Liver (tissue), 9 donors: ENCODE measurements around the gene SLC9C2. TPM values are rescaled to one million over a fixed set of nuclear protein-coding genes. Genes with fewer than 3 reads are reported as not detected.

ENCODE experiments used
- DNase-seq: peaks from one replicate; pipeline ENCODE4 v3.0.0-alpha.2; 2017; ENCODE audit warnings: low spot score
- H3K27ac ChIP-seq, 2 donors: one replicate each; pipeline ENCODE4 v1.7.0; 2013; ENCODE audit warnings: inconsistent platforms in 2 of 2, low read length in 2 of 2, control low read depth in 1 of 2, low read depth in 1 of 2, mild to moderate bottlenecking in 1 of 2
- H3K27me3 ChIP-seq, 4 donors: one replicate each; pipeline versions ENCODE4 v1.6.1 to v1.7.0; 2013; ENCODE audit warnings: low read length in 3 of 4, inconsistent platforms in 1 of 4, mild to moderate bottlenecking in 1 of 4, moderate library complexity in 1 of 4; ENCODE audit not compliant: control insufficient read depth in 4 of 4, insufficient read depth in 4 of 4
- H3K36me3 ChIP-seq, 4 donors: one replicate each; pipeline versions ENCODE4 v1.6.1 to v1.7.0; 2013; ENCODE audit warnings: low read length in 3 of 4, mild to moderate bottlenecking in 3 of 4, low read depth in 1 of 4, moderate library complexity in 1 of 4; ENCODE audit not compliant: control insufficient read depth in 4 of 4, insufficient read depth in 3 of 4
- H3K4me1 ChIP-seq, 4 donors: one replicate each; pipeline versions ENCODE4 v1.6.1 to v1.7.0; 2013; ENCODE audit warnings: low read length in 3 of 4, mild to moderate bottlenecking in 3 of 4, moderate library complexity in 1 of 4; ENCODE audit not compliant: control insufficient read depth in 4 of 4, insufficient read depth in 4 of 4
- H3K4me3 ChIP-seq, 3 donors: one replicate each; pipeline versions ENCODE4 v1.6.1 to v1.7.0; 2013; ENCODE audit warnings: low read length in 3 of 3, control low read depth in 1 of 3, low read depth in 1 of 3, mild to moderate bottlenecking in 1 of 3
- H3K9ac ChIP-seq, 2 donors: one replicate each; pipeline ENCODE4 v1.7.0; 2013; ENCODE audit warnings: low read length in 2 of 2, mild to moderate bottlenecking in 2 of 2, moderate library complexity in 2 of 2, control low read depth in 1 of 2, low read depth in 1 of 2
- H3K9me3 ChIP-seq, 4 donors: one replicate each; pipeline versions ENCODE4 v1.6.1 to v1.7.0; 2013; ENCODE audit warnings: low read length in 3 of 4; ENCODE audit not compliant: control insufficient read depth in 4 of 4
- EGR1 ChIP-seq, 2 donors: IDR thresholded peaks; 2 replicates each; pipeline ENCODE4 v1.6.1; 2016 to 2018; ENCODE audit warnings: antibody characterized with exemption in 2 of 2, low read depth in 2 of 2
- FOXA1 ChIP-seq: IDR thresholded peaks from 2 replicates; pipeline ENCODE4 v1.6.1; 2016; ENCODE audit warnings: antibody characterized with exemption
- FOXA2 ChIP-seq: IDR thresholded peaks from 2 replicates; pipeline ENCODE4 v1.6.1; 2016; ENCODE audit warnings: antibody characterized with exemption
- GABPA ChIP-seq, 2 donors: IDR thresholded peaks in 1 of 2; conservative IDR thresholded peaks in 1 of 2; 2 replicates each; pipeline ENCODE4 v1.6.1; 2016; ENCODE audit warnings: antibody characterized with exemption in 2 of 2, mild to moderate bottlenecking in 1 of 2, moderate library complexity in 1 of 2
- HNF4A ChIP-seq, 2 donors: conservative IDR thresholded peaks; 2 replicates each; pipeline ENCODE4 v1.6.1; 2016; ENCODE audit warnings: antibody characterized with exemption in 2 of 2, mild to moderate bottlenecking in 2 of 2
- HNF4G ChIP-seq: IDR thresholded peaks from 2 replicates; pipeline ENCODE4 v1.6.1; 2016; ENCODE audit warnings: antibody characterized with exemption
- JUND ChIP-seq, 2 donors: IDR thresholded peaks; 2 replicates each; pipeline ENCODE4 v1.6.1; 2016; ENCODE audit warnings: antibody characterized with exemption in 2 of 2
- NR2F2 ChIP-seq: IDR thresholded peaks from 2 replicates; pipeline ENCODE4 v1.6.1; 2016; ENCODE audit warnings: antibody characterized with exemption
- RXRA ChIP-seq, 2 donors: IDR thresholded peaks; 2 replicates each; pipeline ENCODE4 v1.6.1; 2017 to 2018; ENCODE audit warnings: antibody characterized with exemption in 2 of 2, mild to moderate bottlenecking in 1 of 2
- SP1 ChIP-seq: IDR thresholded peaks from 2 replicates; pipeline ENCODE4 v1.6.1; 2018; ENCODE audit warnings: antibody characterized with exemption, mild to moderate bottlenecking
- TAF1 ChIP-seq: conservative IDR thresholded peaks from 2 replicates; pipeline ENCODE4 v1.6.1; 2016; ENCODE audit warnings: antibody characterized with exemption, mild to moderate bottlenecking
- WGBS: extraction: QIAGEN DNeasy Blood & Tissue Kit; methylation state at CpG from one replicate; pipeline ENCODE4 v1.1.7; 2013; 5-methylcytosine and 5-hydroxymethylcytosine counted together
- polyA plus RNA-seq, 2 donors: library from polyadenylated mRNA; stranded (reverse) in 1 of 2; unstranded in 1 of 2; fragments of 200-250 nt in 1 of 2; fragments of >200 nt in 1 of 2; fragmentation: Nextera tagmentation in 1 of 2; extraction: Ambion mirVana in 1 of 2; gene quantifications; one replicate each; pipeline versions ENCODE4 v1.2.1 to v1.2.3, GENCODE V29; 2013 to 2015
- total RNA-seq, 2 donors: library from RNA; depleted of rRNA; stranded (reverse); fragments of >200 nt; gene quantifications; one replicate each; pipeline ENCODE4 v1.2.3, GENCODE V29; 2014
- TF ChIP-seq, protein P1 (sequence below): IDR thresholded peaks from 2 replicates; pipeline ENCODE4 v1.6.1; 2016; ENCODE audit warnings: antibody characterized with exemption
- TF ChIP-seq, protein P2 (sequence below): IDR thresholded peaks from 2 replicates; pipeline ENCODE4 v1.6.1; 2016; ENCODE audit warnings: antibody characterized with exemption
- TF ChIP-seq, protein P3 (sequence below): IDR thresholded peaks from 2 replicates; pipeline ENCODE4 v1.6.1; 2016; ENCODE audit warnings: antibody characterized with exemption
- TF ChIP-seq, protein P4 (sequence below): fragments of 150-350 bp; IDR thresholded peaks from 2 replicates; pipeline ENCODE4 v1.5.1; 2017; ENCODE audit warnings: improper control_type of control experiment, low read depth, low read length; ENCODE audit not compliant: missing input control
- TF ChIP-seq, protein P5 (sequence below): IDR thresholded peaks from 2 replicates; pipeline ENCODE4 v1.6.1; 2016; ENCODE audit warnings: antibody characterized with exemption, mild to moderate bottlenecking
- donor health status: healthy.
- donor health status: healthy.
- donor health status: healthy.
- donor health status: healthy.
- donor health status: healthy.

Gene SLC9C2
- total and polyA plus RNA-seq, 4 donors, result not detected

DNA sequence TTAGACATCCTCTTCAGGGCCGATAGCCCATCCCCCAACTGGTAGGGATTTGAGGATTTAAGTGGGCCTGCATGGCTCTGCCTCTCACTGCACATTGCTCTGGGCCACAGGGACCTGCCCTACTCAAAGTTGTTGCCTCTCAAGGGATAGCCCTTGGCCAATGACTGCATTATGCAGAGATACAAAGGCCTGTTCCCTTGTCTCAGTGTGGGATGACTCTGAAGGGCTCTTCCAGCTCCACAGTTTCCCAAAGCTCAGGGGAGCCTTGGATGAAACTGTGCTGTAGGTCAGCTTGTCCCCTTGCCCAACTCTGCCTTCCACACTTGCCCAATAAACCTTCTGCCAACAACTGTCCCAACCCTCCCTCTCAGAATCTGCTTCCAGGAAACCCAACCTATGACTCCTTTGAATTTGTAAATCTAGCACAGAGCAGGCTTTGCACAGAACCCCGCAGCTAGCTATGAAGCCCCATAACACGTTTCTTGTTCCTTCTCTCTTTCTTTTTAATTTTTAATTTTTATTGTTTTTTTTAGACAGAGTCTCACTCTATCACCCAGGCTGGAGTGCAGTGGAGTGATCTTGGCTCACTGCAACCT is 42.5 kb downstream of the SLC9C2 start (continued):
- TF ChIP-seq, protein P1, sequence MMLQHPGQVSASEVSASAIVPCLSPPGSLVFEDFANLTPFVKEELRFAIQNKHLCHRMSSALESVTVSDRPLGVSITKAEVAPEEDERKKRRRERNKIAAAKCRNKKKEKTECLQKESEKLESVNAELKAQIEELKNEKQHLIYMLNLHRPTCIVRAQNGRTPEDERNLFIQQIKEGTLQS, result no peak
- TF ChIP-seq HNF4A (conservative IDR thresholded peaks at IDR 0.05) (no peak), TAF1 (no peak), FOXA2 (no peak), GABPA (IDR thresholded peaks at IDR 0.05 in 1 of 2, conservative IDR thresholded peaks at IDR 0.05 in 1 of 2) (no peak), EGR1 (IDR thresholded peaks at IDR 0.05; ENCODE audit: low read depth in 2 of 2) (no peak)
- TF ChIP-seq, protein P2, sequence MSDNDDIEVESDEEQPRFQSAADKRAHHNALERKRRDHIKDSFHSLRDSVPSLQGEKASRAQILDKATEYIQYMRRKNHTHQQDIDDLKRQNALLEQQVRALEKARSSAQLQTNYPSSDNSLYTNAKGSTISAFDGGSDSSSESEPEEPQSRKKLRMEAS, result no peak

DNA sequence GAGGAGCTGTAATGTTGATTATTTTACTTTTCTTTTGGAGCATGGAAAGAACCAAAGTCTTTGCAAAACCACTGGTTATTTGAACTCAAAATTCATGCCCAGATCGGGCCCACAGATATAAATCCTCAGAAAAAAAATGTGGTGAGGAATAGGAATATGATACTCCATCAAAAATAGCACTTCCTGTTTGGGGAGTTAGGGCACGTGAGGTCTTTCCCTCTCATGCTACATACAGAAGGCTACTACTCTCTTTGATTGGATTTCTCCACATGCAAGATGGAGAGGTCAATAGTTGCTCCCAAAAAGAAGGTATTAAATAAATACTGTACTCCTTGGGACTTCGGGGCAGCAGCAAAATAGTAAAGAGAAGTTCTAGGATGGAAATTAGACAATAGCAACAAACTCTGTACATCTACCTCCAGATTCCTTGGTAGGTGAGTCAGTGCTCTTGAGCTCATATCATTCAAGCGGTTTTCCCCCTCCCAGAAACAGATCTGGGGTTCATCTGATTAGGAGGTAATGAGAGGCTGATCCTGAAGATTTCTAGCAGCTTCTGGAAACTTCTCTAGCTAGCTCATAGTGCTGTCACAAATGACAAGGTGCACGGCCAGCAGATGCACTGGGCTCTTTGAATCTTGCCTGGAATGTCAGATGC is 47.1 kb downstream of the SLC9C2 start:
- WGBS, result 75% methylated on average over 5 of the region's 5 CpGs
- Histone ChIP-seq H3K4me1 (no peaks in the 10 kb centered on the region), H3K9ac (no peak overlapping the region), H3K36me3 (no peaks in the 10 kb centered on the region), H3K27ac (no peak overlapping the region), H3K4me3 (no peak overlapping the region), H3K27me3 (no peaks in the 10 kb centered on the region), H3K9me3 (no peaks in the 10 kb centered on the region)
- no peak for TF ChIP-seq EGR1 (IDR thresholded peaks at IDR 0.05; ENCODE audit: low read depth in 2 of 2)
- TF ChIP-seq, protein P3, sequence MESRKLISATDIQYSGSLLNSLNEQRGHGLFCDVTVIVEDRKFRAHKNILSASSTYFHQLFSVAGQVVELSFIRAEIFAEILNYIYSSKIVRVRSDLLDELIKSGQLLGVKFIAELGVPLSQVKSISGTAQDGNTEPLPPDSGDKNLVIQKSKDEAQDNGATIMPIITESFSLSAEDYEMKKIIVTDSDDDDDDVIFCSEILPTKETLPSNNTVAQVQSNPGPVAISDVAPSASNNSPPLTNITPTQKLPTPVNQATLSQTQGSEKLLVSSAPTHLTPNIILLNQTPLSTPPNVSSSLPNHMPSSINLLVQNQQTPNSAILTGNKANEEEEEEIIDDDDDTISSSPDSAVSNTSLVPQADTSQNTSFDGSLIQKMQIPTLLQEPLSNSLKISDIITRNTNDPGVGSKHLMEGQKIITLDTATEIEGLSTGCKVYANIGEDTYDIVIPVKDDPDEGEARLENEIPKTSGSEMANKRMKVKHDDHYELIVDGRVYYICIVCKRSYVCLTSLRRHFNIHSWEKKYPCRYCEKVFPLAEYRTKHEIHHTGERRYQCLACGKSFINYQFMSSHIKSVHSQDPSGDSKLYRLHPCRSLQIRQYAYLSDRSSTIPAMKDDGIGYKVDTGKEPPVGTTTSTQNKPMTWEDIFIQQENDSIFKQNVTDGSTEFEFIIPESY, result no peak
- TF ChIP-seq, protein P4, sequence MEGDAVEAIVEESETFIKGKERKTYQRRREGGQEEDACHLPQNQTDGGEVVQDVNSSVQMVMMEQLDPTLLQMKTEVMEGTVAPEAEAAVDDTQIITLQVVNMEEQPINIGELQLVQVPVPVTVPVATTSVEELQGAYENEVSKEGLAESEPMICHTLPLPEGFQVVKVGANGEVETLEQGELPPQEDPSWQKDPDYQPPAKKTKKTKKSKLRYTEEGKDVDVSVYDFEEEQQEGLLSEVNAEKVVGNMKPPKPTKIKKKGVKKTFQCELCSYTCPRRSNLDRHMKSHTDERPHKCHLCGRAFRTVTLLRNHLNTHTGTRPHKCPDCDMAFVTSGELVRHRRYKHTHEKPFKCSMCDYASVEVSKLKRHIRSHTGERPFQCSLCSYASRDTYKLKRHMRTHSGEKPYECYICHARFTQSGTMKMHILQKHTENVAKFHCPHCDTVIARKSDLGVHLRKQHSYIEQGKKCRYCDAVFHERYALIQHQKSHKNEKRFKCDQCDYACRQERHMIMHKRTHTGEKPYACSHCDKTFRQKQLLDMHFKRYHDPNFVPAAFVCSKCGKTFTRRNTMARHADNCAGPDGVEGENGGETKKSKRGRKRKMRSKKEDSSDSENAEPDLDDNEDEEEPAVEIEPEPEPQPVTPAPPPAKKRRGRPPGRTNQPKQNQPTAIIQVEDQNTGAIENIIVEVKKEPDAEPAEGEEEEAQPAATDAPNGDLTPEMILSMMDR, result no peak
- TF ChIP-seq HNF4G, result no peak
- TF ChIP-seq, protein P5, sequence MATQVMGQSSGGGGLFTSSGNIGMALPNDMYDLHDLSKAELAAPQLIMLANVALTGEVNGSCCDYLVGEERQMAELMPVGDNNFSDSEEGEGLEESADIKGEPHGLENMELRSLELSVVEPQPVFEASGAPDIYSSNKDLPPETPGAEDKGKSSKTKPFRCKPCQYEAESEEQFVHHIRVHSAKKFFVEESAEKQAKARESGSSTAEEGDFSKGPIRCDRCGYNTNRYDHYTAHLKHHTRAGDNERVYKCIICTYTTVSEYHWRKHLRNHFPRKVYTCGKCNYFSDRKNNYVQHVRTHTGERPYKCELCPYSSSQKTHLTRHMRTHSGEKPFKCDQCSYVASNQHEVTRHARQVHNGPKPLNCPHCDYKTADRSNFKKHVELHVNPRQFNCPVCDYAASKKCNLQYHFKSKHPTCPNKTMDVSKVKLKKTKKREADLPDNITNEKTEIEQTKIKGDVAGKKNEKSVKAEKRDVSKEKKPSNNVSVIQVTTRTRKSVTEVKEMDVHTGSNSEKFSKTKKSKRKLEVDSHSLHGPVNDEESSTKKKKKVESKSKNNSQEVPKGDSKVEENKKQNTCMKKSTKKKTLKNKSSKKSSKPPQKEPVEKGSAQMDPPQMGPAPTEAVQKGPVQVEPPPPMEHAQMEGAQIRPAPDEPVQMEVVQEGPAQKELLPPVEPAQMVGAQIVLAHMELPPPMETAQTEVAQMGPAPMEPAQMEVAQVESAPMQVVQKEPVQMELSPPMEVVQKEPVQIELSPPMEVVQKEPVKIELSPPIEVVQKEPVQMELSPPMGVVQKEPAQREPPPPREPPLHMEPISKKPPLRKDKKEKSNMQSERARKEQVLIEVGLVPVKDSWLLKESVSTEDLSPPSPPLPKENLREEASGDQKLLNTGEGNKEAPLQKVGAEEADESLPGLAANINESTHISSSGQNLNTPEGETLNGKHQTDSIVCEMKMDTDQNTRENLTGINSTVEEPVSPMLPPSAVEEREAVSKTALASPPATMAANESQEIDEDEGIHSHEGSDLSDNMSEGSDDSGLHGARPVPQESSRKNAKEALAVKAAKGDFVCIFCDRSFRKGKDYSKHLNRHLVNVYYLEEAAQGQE, result no peak
- TF ChIP-seq NR2F2, result no peak
- TF ChIP-seq FOXA2, result no peak
- no peak for TF ChIP-seq GABPA (IDR thresholded peaks at IDR 0.05 in 1 of 2, conservative IDR thresholded peaks at IDR 0.05 in 1 of 2)
- TF ChIP-seq FOXA1, result no peak
- TF ChIP-seq, protein P2, result no peak
- TF ChIP-seq JUND (IDR thresholded peaks at IDR 0.05), result no peak
- no peak for TF ChIP-seq SP1
- no peak for TF ChIP-seq RXRA (IDR thresholded peaks at IDR 0.05)
- TF ChIP-seq TAF1, result no peak
- no peak for DNase-seq
